ENCODE data around the gene ANKLE1.

GRCh38 chr19:17283504-17283996, 1.8 kb downstream of the ANKLE1 start:
- no peak for TF ChIP-seq CTCF (IDR thresholded peaks at IDR 0.05)
- TF ChIP-seq POLR2A (IDR thresholded peaks at IDR 0.05), result no peak
